Hepatocyte (in vitro differentiated cells): ENCODE measurements around the gene PCDHA13. TPM values are rescaled to one million over a fixed set of nuclear protein-coding genes. Genes with fewer than 3 reads are reported as not detected.
A peak's percentile ranks its signal among the peaks of the same experiment; 100 is the strongest.

Experiments
- DNase-seq: peaks from one replicate; pipeline ENCODE4 v3.0.0-alpha.2; 2016; ENCODE audit warnings: low spot score
- H2AFZ ChIP-seq: fragments of 200-600 bp; sonication (generic); 2 replicates; pipeline ENCODE4 v1.6.0; 2016; ENCODE audit warnings: antibody characterized with exemption, mild to moderate bottlenecking
- H3K27ac ChIP-seq: fragments of 200-600 bp; sonication (generic); 2 replicates; pipeline ENCODE4 v1.5.1; 2016; ENCODE audit warnings: mild to moderate bottlenecking
- H3K27me3 ChIP-seq: fragments of 200-600 bp; sonication (generic); 2 replicates; pipeline ENCODE4 v1.6.1; 2016
- H3K36me3 ChIP-seq: fragments of 200-600 bp; sonication (generic); replicated peaks from 2 replicates; pipeline ENCODE4 v1.5.1; 2016; ENCODE audit warnings: low read depth; ENCODE audit not compliant: insufficient read depth
- H3K4me1 ChIP-seq: fragments of 200-600 bp; sonication (generic); 2 replicates; pipeline ENCODE4 v1.5.1; 2016; ENCODE audit warnings: mild to moderate bottlenecking, moderate library complexity; ENCODE audit not compliant: insufficient read depth
- H3K4me2 ChIP-seq: fragments of 200-600 bp; sonication (generic); 2 replicates; pipeline ENCODE4 v1.6.0; 2016
- H3K4me3 ChIP-seq: fragments of 200-600 bp; sonication (generic); 2 replicates; pipeline ENCODE4 v1.5.1; 2016; ENCODE audit warnings: mild to moderate bottlenecking
- H3K79me2 ChIP-seq: fragments of 200-600 bp; sonication (generic); 2 replicates; pipeline ENCODE4 v1.6.0; 2017; ENCODE audit warnings: mild to moderate bottlenecking
- H3K9me2 ChIP-seq: fragments of 200-600 bp; sonication (generic); replicated peaks from 2 replicates; pipeline ENCODE4 v1.6.0; 2017; ENCODE audit warnings: mild to moderate bottlenecking; ENCODE audit not compliant: insufficient read depth
- H3K9me3 ChIP-seq: fragments of 200-600 bp; sonication (generic); 2 replicates; pipeline ENCODE4 v1.5.1; 2016; ENCODE audit warnings: low read depth, mild to moderate bottlenecking
- H4K20me1 ChIP-seq: fragments of 200-600 bp; sonication (generic); 2 replicates; pipeline ENCODE4 v1.6.0; 2016; ENCODE audit warnings: mild to moderate bottlenecking; ENCODE audit not compliant: insufficient read depth, poor library complexity, severe bottlenecking
- EZH2 ChIP-seq: fragments of 200-600 bp; sonication (generic); IDR thresholded peaks from 2 replicates; pipeline ENCODE4 v1.6.1; 2016; ENCODE audit warnings: antibody characterized with exemption, mild to moderate bottlenecking, borderline replicate concordance
- EZH2phosphoT487 ChIP-seq: fragments of 200-600 bp; sonication (generic); IDR thresholded peaks from one replicate; pipeline ENCODE4 v1.6.1; 2018; ENCODE audit warnings: antibody characterized with exemption, mild to moderate bottlenecking, low read depth, moderate library complexity; ENCODE audit not compliant: unreplicated experiment, severe bottlenecking
- WGBS: methylation state at CpG from one replicate; pipeline ENCODE4 v1.1.6; 2016; ENCODE audit warnings: low lambda C conversion rate; ENCODE audit errors: missing lambda C conversion rate; 5-methylcytosine and 5-hydroxymethylcytosine counted together
- polyA plus RNA-seq: library from polyadenylated mRNA; unstranded; fragments of >200 nt; fragmentation: Nextera tagmentation; extraction: Ambion mirVana; gene quantifications from 2 replicates; pipeline ENCODE4 v1.2.1, GENCODE V29; 2016
- total RNA-seq: library from RNA; depleted of rRNA; stranded (reverse); fragments of >200 nt; gene quantifications from 2 replicates; pipeline ENCODE4 v1.2.3, GENCODE V29; 2014
- TF ChIP-seq, protein P1 (sequence below): fragments of 200-600 bp; sonication (generic); IDR thresholded peaks from 2 replicates; pipeline ENCODE4 v1.5.1; 2016; ENCODE audit warnings: antibody characterized with exemption, mild to moderate bottlenecking; ENCODE audit not compliant: poor library complexity

Gene PCDHA13
- total and polyA plus RNA-seq, 2 experiments from 2014 or later = 0.27 to 4.3 TPM

DNA sequence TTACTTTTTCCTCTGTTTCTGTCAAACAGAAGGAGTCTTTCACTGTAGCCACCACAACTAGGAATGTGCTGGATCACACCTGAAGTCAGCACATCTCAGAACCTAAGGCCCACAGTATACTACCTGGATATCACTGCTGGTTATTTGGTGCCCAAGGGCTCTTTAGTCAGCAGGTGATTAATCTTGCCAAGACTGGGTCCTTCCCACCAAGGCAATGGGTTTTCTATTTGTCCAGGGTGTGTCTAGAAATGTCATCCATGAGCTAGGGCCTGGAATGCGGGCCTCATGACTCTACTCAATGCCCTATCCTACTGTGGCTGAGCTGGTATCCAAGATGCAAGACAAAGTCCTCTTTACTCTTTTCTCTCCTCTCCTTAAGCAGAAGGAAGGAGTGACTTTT, 34.4 kb downstream of the PCDHA13 start:
- DNase-seq = no peak
- WGBS = 100% methylated on average over 1 of the region's 1 CpG
- H3K4me2 ChIP-seq = no peak overlapping the region
- H4K20me1 ChIP-seq = peaks cover 4% of the 10 kb centered on the region
- H3K79me2 ChIP-seq = peaks cover 8% of the 10 kb centered on the region
- no peak overlapping the region for H3K27ac ChIP-seq
- no peaks in the 10 kb centered on the region for H3K36me3 ChIP-seq
- H3K9me2 ChIP-seq = no peaks in the 10 kb centered on the region
- H3K4me1 ChIP-seq = no peaks in the 10 kb centered on the region
- no peak overlapping the region for H2AFZ ChIP-seq
- TF ChIP-seq, protein P1, sequence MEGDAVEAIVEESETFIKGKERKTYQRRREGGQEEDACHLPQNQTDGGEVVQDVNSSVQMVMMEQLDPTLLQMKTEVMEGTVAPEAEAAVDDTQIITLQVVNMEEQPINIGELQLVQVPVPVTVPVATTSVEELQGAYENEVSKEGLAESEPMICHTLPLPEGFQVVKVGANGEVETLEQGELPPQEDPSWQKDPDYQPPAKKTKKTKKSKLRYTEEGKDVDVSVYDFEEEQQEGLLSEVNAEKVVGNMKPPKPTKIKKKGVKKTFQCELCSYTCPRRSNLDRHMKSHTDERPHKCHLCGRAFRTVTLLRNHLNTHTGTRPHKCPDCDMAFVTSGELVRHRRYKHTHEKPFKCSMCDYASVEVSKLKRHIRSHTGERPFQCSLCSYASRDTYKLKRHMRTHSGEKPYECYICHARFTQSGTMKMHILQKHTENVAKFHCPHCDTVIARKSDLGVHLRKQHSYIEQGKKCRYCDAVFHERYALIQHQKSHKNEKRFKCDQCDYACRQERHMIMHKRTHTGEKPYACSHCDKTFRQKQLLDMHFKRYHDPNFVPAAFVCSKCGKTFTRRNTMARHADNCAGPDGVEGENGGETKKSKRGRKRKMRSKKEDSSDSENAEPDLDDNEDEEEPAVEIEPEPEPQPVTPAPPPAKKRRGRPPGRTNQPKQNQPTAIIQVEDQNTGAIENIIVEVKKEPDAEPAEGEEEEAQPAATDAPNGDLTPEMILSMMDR = no peak
- TF ChIP-seq EZH2phosphoT487 (no peak), EZH2 (no peak)
- H3K4me3 ChIP-seq = no peak overlapping the region
- H3K27me3 ChIP-seq = no peaks in the 10 kb centered on the region
- no peaks in the 10 kb centered on the region for H3K9me3 ChIP-seq

DNA sequence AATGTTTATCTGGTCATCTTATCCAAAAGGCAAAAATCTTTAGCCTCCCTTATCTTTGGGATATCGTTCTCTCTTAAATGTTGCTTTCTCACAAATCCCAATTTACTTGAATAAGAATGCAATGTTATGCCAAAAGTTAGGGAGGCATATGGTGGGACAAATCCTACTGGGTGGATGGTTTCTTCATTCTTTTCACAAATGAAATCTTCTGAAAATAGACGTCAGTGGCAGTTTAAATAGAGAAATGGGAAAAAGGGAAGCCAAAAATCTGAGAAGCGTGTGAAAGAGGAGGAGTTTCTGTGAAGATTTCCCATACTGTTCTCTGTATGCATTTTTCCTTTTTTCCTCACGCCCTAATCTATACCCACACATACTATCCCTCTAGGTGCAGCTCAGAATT, 41.7 kb downstream of the PCDHA13 start:
- H3K27me3 ChIP-seq = no peaks in the 10 kb centered on the region
- H4K20me1 ChIP-seq = peaks cover 13% of the 10 kb centered on the region
- H3K9me2 ChIP-seq = no peaks in the 10 kb centered on the region
- H2AFZ ChIP-seq = no peak overlapping the region
- DNase-seq = no peak
- no peak overlapping the region for H3K27ac ChIP-seq
- TF ChIP-seq, protein P1 = no peak
- TF ChIP-seq EZH2 (no peak), EZH2phosphoT487 (no peak)
- no peak overlapping the region for H3K4me2 ChIP-seq
- no peaks in the 10 kb centered on the region for H3K36me3 ChIP-seq
- peaks cover 7% of the 10 kb centered on the region for H3K4me1 ChIP-seq
- no peak overlapping the region for H3K4me3 ChIP-seq
- 88% methylated on average over 4 of the region's 4 CpGs for WGBS
- no peaks in the 10 kb centered on the region for H3K9me3 ChIP-seq
- H3K79me2 ChIP-seq = peaks cover 6% of the 10 kb centered on the region

DNA sequence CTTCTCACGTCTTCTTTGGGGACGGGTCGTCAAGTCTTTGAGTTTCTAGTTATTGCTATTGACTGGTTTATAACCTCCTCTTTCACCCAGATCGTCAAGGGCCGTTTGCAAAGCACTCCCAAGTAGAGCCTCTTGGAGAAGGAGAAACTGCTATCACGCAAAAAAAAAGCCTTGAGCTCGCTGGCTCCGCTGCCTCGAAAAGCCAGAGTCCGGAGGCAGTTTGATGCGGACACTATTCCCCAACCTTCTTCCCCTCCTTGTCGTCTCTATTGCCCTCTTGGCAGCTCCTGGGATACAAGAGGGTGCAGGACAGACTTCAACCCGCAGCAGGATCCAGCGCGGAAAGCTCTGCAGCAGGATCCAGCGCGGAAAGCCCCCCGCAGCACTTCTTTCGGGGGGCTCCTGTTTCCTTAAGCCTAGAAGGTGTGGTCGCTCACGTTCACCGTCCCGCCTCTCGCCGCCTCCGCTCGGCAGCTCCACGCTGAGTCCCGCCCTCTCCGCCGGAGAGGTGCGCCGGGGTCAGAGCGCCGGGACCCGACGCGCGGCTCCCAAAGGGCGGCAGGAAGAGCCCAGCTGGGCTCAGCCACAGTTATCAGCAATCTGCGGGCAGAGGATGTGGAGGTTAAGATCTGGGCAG, 44.0 kb downstream of the PCDHA13 start, which contains the start of gene PCDHAC1:
TSS of gene PCDHAC1 (plus strand) at position 494 of the 637 bp plus-strand sequence. CDS start 594 bp downstream, outside the sequence.
- peak within 1 kb of the TSS; percentile 64 for H3K27ac ChIP-seq

More for the DNA sequence above, 44.0 kb downstream of the PCDHA13 start, which contains the start of gene PCDHAC1:
- Histone ChIP-seq H3K79me2 (peaks cover 5% of the 10 kb centered on the region), H3K9me3 (no peaks in the 10 kb centered on the region), H3K27me3 (no peaks in the 10 kb centered on the region), H3K4me2 (peak within 1 kb of the TSS; percentile 95), H3K4me3 (peak within 1 kb of the TSS; percentile 57), H3K9me2 (no peaks in the 10 kb centered on the region), H2AFZ (peak within 1 kb of the TSS; percentile 59), H4K20me1 (peaks cover 9% of the 10 kb centered on the region), H3K36me3 (no peaks in the 10 kb centered on the region), H3K4me1 (peaks cover 7% of the 10 kb centered on the region)
- DNase-seq = no peak
- no peak for TF ChIP-seq EZH2
- TF ChIP-seq, protein P1 = no peak
- no peak for TF ChIP-seq EZH2phosphoT487
- WGBS = 3% methylated on average over 41 of the region's 41 CpGs
